ENCODE measurements around the gene LRRC9. TPM values are rescaled to one million over a fixed set of nuclear protein-coding genes. Genes with fewer than 3 reads are reported as not detected.

Gene LRRC9
- total RNA-seq, 1 experiment from 2014 or later = 0.77 TPM

DNA sequence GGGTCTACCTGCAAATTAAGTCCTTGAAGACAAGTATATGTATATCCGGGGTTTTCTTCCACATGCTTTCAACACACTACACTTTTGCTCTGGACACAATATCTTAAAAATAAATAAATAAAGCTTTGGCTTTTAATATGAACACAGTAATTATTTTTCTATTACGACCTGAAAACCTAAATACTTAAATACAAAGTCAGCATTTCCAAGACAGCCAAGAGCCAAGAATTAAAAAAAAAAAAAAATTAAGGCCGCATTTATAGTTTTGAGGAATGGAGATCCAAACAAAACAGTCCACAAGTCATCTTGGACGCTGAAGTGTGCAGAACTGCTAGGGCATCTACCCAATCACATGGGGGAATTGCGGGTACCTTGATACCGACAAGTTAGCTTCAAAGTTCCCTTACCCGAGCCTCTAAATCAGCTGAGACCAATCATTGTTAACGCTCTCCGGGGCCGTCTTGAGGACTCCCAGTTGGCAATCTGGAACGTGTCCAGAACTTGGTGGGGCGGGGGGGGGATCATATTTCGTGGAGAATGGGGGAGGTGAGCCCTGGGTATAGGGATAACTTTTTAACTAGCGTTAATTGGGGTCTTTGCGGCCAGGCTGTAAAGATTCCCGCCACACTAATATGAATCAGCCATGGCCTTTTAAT, 171.0 kb downstream of the LRRC9 start:
- WGBS (ENCODE audit: extremely low coverage, insufficient read length, low lambda C conversion rate) = no CpG with 5 or more reads among the region's 16 CpGs
- Mint-ChIP-seq H3K36me3 (ENCODE audit: insufficient read depth in 1 of 3, low read depth in 3 of 3) (0 out of 7 replicates have a peak, but pooled peaks cover 0 to 2% (median 0%) of the 10 kb centered on the region in 3 experiments), H3K27ac (peak overlapping the region; percentile 80 to 99 (median 92); a peak in 5 of 7 replicates), H3K4me3 (peak overlapping the region; percentile 87 to 96), H3K4me1 (peaks cover 28 to 29% of the 10 kb centered on the region in 2 experiments), H3K27me3 (ENCODE audit: low read depth) (no peaks in the 10 kb centered on the region), H3K9me3 (no peaks in the 10 kb centered on the region; a peak in 1 of 5 replicates)
- no peak for DNase-seq
- Histone ChIP-seq H3K27me3 (ENCODE audit: insufficient read depth, low read length) (no peaks in the 10 kb centered on the region), H3K79me2 (ENCODE audit: insufficient read depth, low read length) (peaks cover 10% of the 10 kb centered on the region; the same call in 1 of the 2 replicates), H3K56ac (ENCODE audit: insufficient read length, low read depth, low read length) (no peak overlapping the region), H3K14ac (ENCODE audit: insufficient read depth, low read length) (no peak overlapping the region), H3K4me2 (ENCODE audit: insufficient read depth, insufficient read length, low read length) (peak overlapping the region; percentile 88), H4K5ac (ENCODE audit: insufficient read length, low read depth, low read length) (no peak overlapping the region), H3K9me3 (ENCODE audit: control insufficient read depth, low read depth, low read length) (no peaks in the 10 kb centered on the region), H4K91ac (ENCODE audit: insufficient read length, low read depth, low read length) (no peak overlapping the region), H3K79me1 (ENCODE audit: insufficient read depth, low read depth, low read length, poor library complexity, severe bottlenecking) (peaks cover 2% of the 10 kb centered on the region), H2AFZ (ENCODE audit: low read length) (peak overlapping the region; percentile 35), H2BK20ac (ENCODE audit: low read depth, low read length, poor library complexity, severe bottlenecking) (no peak overlapping the region), H3K9ac (ENCODE audit: extremely low read depth, insufficient read length, low read length) (peak overlapping the region; percentile 58), H4K20me1 (ENCODE audit: control insufficient read depth, insufficient read depth, insufficient read length) (no peaks in the 10 kb centered on the region), H2AK5ac (ENCODE audit: insufficient read length, low read length) (no peak overlapping the region), H3K18ac (ENCODE audit: insufficient read length, low read depth, low read length) (peak overlapping the region; percentile 79), H2BK12ac (ENCODE audit: insufficient read length, low read depth, low read length) (no peak overlapping the region), H4K8ac (replicated peaks; ENCODE audit: insufficient read length, low read depth, low read length) (no peak overlapping the region), H3K23me2 (ENCODE audit: insufficient read length, low read depth, low read length, poor library complexity, severe bottlenecking) (peaks cover 10% of the 10 kb centered on the region), H2BK120ac (ENCODE audit: low read depth, low read length, poor library complexity, severe bottlenecking) (peak overlapping the region; percentile 62), H2BK15ac (ENCODE audit: low read depth, low read length) (no peak overlapping the region), H3K27ac (ENCODE audit: insufficient read length, low read depth, low read length) (peak overlapping the region; percentile 17), H2BK5ac (ENCODE audit: insufficient read length, low read length) (peak overlapping the region; percentile 47), H3K4ac (ENCODE audit: low read depth, low read length) (no peak overlapping the region), H3T11ph (ENCODE audit: low read length) (no peak overlapping the region), H3K23ac (ENCODE audit: insufficient read length, low read depth, low read length) (no peak overlapping the region), H3K4me1 (ENCODE audit: insufficient read depth, low read length) (peaks cover 4% of the 10 kb centered on the region; the same call in 1 of the 2 replicates)
- TF ChIP-seq, protein P1, sequence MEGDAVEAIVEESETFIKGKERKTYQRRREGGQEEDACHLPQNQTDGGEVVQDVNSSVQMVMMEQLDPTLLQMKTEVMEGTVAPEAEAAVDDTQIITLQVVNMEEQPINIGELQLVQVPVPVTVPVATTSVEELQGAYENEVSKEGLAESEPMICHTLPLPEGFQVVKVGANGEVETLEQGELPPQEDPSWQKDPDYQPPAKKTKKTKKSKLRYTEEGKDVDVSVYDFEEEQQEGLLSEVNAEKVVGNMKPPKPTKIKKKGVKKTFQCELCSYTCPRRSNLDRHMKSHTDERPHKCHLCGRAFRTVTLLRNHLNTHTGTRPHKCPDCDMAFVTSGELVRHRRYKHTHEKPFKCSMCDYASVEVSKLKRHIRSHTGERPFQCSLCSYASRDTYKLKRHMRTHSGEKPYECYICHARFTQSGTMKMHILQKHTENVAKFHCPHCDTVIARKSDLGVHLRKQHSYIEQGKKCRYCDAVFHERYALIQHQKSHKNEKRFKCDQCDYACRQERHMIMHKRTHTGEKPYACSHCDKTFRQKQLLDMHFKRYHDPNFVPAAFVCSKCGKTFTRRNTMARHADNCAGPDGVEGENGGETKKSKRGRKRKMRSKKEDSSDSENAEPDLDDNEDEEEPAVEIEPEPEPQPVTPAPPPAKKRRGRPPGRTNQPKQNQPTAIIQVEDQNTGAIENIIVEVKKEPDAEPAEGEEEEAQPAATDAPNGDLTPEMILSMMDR (conservative IDR thresholded peaks at IDR 0.05) = no peak
